ENCODE results near the gene NRROS. TPM values are rescaled to one million over a fixed set of nuclear protein-coding genes. Genes with fewer than 3 reads are reported as not detected.

The NRROS gene
- total RNA-seq, 4 donors from 2014 or later, result 1.8 to 3.1 (median 2.4) TPM

- intact Hi-C loops (cut with DNase I; ENCODE audit: low total_unique reads), result no loop called here
- H3K4me3 ChIP-seq (ENCODE audit: low read depth, poor library complexity, severe bottlenecking), result no peak overlapping the region
- 73 to 85% methylated on average over 12 of the region's 12 CpGs for WGBS, 2 donors
- no peak for DNase-seq (ENCODE audit: low spot score in 2 of 2)
- TF ChIP-seq CTCF (IDR thresholded peaks at IDR 0.05) (no peak), POLR2A (IDR thresholded peaks at IDR 0.05) (no peak)
Measured at GRCh38 chr3:196654006-196654734, 14.7 kb downstream of the NRROS start.

GRCh38 chr3:196654735-196655090, 15.2 kb downstream of the NRROS start:
- H3K4me3 ChIP-seq (ENCODE audit: low read depth, poor library complexity, severe bottlenecking), result no peak overlapping the region
- TF ChIP-seq CTCF (IDR thresholded peaks at IDR 0.05) (no peak), POLR2A (IDR thresholded peaks at IDR 0.05) (no peak)
- 62 to 76% methylated on average over 7 of the region's 7 CpGs for WGBS, 2 donors
- intact Hi-C loops (cut with DNase I; ENCODE audit: low total_unique reads), result no loop called here
- DNase-seq (ENCODE audit: low spot score in 2 of 2), result no peak

GRCh38 chr3:196655496-196655895, 16.0 kb downstream of the NRROS start:
- intact Hi-C loops (cut with DNase I; ENCODE audit: low total_unique reads), result no loop called here
- no peak for DNase-seq (ENCODE audit: low spot score in 2 of 2)
- WGBS, 2 donors, result 93 to 95% methylated on average over 12 of the region's 12 CpGs
- no peak for TF ChIP-seq POLR2A (IDR thresholded peaks at IDR 0.05)
- TF ChIP-seq CTCF (IDR thresholded peaks at IDR 0.05), result no peak
- H3K4me3 ChIP-seq (ENCODE audit: low read depth, poor library complexity, severe bottlenecking), result no peak overlapping the region

GRCh38 chr3:196656213-196656612, 16.7 kb downstream of the NRROS start:
- intact Hi-C loops (cut with DNase I; ENCODE audit: low total_unique reads), result no loop called here
- 87 to 93% methylated on average over 5 of the region's 5 CpGs for WGBS, 2 donors

GRCh38 chr3:196659901-196660351, 20.4 kb downstream of the NRROS start:
- TF ChIP-seq CTCF (IDR thresholded peaks at IDR 0.05), result no peak
- no peak for TF ChIP-seq POLR2A (IDR thresholded peaks at IDR 0.05)
- WGBS, 2 donors, result 92 to 93% methylated on average over 30 to 34 of the region's 35 CpGs
- DNase-seq (ENCODE audit: low spot score in 2 of 2), result no peak
- no peak overlapping the region for H3K4me3 ChIP-seq (ENCODE audit: low read depth, poor library complexity, severe bottlenecking)
- intact Hi-C loops (cut with DNase I; ENCODE audit: low total_unique reads), result no loop called here

More at GRCh38 chr3:196656213-196656612, 16.7 kb downstream of the NRROS start:
- DNase-seq (ENCODE audit: low spot score in 2 of 2), result no peak
- no peak overlapping the region for H3K4me3 ChIP-seq (ENCODE audit: low read depth, poor library complexity, severe bottlenecking)
- no peak for TF ChIP-seq POLR2A (IDR thresholded peaks at IDR 0.05)
- TF ChIP-seq CTCF (IDR thresholded peaks at IDR 0.05), result no peak

All from lower leg skin (tissue), 4 donors.